Measurements from ENCODE around the gene SHMT2. TPM values are rescaled to one million over a fixed set of nuclear protein-coding genes. Genes with fewer than 3 reads are reported as not detected.

Gene SHMT2
- total and polyA plus RNA-seq, 2 of the 13 experiments (the other 11 are each of a cell fraction or from before 2014, with no cell fraction given): 181 to 393 TPM

DNA sequence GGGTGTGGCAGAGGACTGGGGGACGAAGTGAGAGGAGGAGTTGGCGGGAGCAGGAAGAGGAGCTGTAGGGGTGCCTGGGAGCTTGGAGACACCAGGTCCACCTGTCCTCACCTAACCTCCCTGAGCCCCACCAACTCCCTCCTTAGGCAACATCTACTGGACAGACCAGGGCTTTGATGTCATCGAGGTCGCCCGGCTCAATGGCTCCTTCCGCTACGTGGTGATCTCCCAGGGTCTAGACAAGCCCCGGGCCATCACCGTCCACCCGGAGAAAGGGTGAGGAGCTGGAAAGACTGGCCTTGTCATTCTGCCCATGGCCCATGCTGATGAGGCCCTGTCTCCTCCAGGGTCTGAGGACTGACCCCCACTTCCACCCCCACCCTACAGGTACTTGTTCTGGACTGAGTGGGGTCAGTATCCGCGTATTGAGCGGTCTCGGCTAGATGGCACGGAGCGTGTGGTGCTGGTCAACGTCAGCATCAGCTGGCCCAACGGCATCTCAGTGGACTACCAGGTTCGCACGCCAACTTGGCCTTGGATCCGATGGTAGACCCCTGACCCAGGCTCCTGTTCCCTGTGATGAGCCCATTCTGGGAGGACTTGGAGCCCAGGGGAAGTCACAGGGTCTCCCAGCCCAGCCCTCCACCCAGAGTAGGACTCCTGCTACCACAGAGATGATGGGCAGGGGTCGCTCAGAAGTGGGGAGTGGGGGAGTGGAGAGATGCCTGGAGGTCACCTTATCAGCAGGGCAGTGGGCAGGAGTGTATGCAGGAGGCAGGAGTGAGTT is 45.4 kb upstream of the SHMT2 start:
- Histone ChIP-seq H2AFZ (ENCODE audit: low read length) (no peak overlapping the region), H3K4me2 (ENCODE audit: low read depth, low read length) (no peak overlapping the region), H4K20me1 (ENCODE audit: insufficient read depth, low read length) (no peaks in the 10 kb centered on the region), H3K4me3 (replicated peaks in 1 of 3; ENCODE audit: insufficient read depth in 1 of 3, low read depth in 2 of 3, low read length in 3 of 3) (no peak overlapping the region), H3K9me3 (ENCODE audit: low read length) (no peaks in the 10 kb centered on the region), H3K4me1 (ENCODE audit: insufficient read depth, low read length) (no peaks in the 10 kb centered on the region), H3K36me3 (replicated peaks in 1 of 2; ENCODE audit: control insufficient read depth in 1 of 2, insufficient read depth in 2 of 2, low read length in 2 of 2) (peaks cover 65 to 90% of the 10 kb centered on the region in 2 experiments), H3K27me3 (ENCODE audit: control insufficient read depth in 1 of 2, insufficient read depth in 2 of 2, low read length in 2 of 2) (no peaks in the 10 kb centered on the region), H3K9ac (ENCODE audit: insufficient read depth, low read depth, low read length) (no peak overlapping the region), H3K79me2 (ENCODE audit: insufficient read depth, low read length) (no peaks in the 10 kb centered on the region), H3K27ac (ENCODE audit: extremely low read length, insufficient read depth, low read length) (no peak overlapping the region)
- WGBS (ENCODE audit: low lambda C conversion rate): 96% methylated on average over 11 of the region's 22 CpGs
- FAIRE-seq (no peak), DNase-seq (ENCODE audit: low spot score) (no peak), ATAC-seq (no peak)
- in situ Hi-C loops (cut with HindIII; ENCODE audit: extremely low pct_ligation_motif_present, low pct_unique_long_range_greater_than_20kb): no loop called here
- POLR2A ChIA-PET: interaction anchor here (1.3 to 4.7 kb wide), 3 partner anchors 10 to 57 kb away, joined by 3 to 36 read pairs (median 6); partner anchors contain the start of gene LRP1
- intact Hi-C loops (cut with micrococcal nuclease; ENCODE audit: unreplicated experiment): loop anchor here (1.0 kb wide), 1 partner anchor 60 kb away; no protein-coding TSS in a partner anchor
- no TSS peak for BruUV-seq (replicated peaks)
- no peak for TF ChIP-seq RARG (CRISPR knock-in tag; IDR thresholded peaks at IDR 0.05; ENCODE audit: low read depth)
- TF ChIP-seq AGO2 (optimal IDR thresholded peaks at IDR 0.05; ENCODE audit: low read depth, low read length): peak; percentile 10
- no peak for TF ChIP-seq FIP1L1 (IDR thresholded peaks at IDR 0.05; ENCODE audit: borderline replicate concordance, insufficient read depth, low read depth, low read length)
- no peak for TF ChIP-seq MEIS1 (CRISPR knock-in tag; IDR thresholded peaks at IDR 0.05; ENCODE audit: borderline replicate concordance)
- no peak for TF ChIP-seq RCOR2 (CRISPR knock-in tag; IDR thresholded peaks at IDR 0.05)
- no peak for TF ChIP-seq SRSF9 (IDR thresholded peaks at IDR 0.05; ENCODE audit: borderline replicate concordance, insufficient read depth, low read depth, low read length, poor library complexity, severe bottlenecking)
- TF ChIP-seq PCBP1 (IDR thresholded peaks at IDR 0.05; ENCODE audit: borderline replicate concordance, low read depth, low read length): no peak
- no peak for TF ChIP-seq ZNF225 (CRISPR knock-in tag; IDR thresholded peaks at IDR 0.05)
- CTCF ChIA-PET (ENCODE audit: low intra/inter-chr PET ratio, low total read pairs): interaction anchor here (1.7 to 4.0 kb wide), 2 partner anchors 60 to 72 kb away, joined by 7 to 37 read pairs; no protein-coding TSS in a partner anchor

All from HepG2 (cell line).